ENCODE data around the gene ITIH1.

The ITIH1 gene

DNA sequence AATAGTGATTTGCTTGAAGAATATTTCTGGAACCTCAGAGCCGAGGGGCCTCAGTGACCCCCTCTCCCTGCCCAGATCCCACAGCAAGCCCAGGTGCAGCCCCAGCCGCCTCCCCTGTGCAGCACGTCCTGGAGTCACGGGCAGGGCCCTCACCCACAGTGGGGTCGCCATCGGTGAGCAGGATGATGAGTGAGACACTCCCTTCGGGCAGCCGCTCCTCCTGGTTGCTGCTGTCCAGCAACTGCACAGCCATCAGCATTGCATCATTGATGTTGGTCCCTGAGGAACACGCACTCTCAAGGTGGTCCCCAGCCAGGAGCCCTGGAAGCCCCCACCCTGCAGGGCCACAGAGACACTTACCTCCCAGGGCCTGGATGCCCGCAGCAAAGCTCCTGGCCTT is 46.6 kb downstream of the ITIH1 start:
- no peak for TF ChIP-seq EZH2phosphoT487 (IDR thresholded peaks at IDR 0.05; ENCODE audit: low read length)
- no peak for TF ChIP-seq EZH2 (optimal IDR thresholded peaks at IDR 0.05; ENCODE audit: low read depth, low read length)
- TF ChIP-seq, protein P1, sequence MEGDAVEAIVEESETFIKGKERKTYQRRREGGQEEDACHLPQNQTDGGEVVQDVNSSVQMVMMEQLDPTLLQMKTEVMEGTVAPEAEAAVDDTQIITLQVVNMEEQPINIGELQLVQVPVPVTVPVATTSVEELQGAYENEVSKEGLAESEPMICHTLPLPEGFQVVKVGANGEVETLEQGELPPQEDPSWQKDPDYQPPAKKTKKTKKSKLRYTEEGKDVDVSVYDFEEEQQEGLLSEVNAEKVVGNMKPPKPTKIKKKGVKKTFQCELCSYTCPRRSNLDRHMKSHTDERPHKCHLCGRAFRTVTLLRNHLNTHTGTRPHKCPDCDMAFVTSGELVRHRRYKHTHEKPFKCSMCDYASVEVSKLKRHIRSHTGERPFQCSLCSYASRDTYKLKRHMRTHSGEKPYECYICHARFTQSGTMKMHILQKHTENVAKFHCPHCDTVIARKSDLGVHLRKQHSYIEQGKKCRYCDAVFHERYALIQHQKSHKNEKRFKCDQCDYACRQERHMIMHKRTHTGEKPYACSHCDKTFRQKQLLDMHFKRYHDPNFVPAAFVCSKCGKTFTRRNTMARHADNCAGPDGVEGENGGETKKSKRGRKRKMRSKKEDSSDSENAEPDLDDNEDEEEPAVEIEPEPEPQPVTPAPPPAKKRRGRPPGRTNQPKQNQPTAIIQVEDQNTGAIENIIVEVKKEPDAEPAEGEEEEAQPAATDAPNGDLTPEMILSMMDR (IDR thresholded peaks at IDR 0.05; ENCODE audit: low read length), result no peak
- H3K4me3 ChIP-seq (ENCODE audit: low read length), result no peak overlapping the region
- no peak for DNase-seq
- H3K9me3 ChIP-seq (replicated peaks; ENCODE audit: insufficient read depth, low read length), result no peaks in the 10 kb centered on the region
- H3K4me2 ChIP-seq (ENCODE audit: low read depth, low read length), result no peak overlapping the region
- H3K36me3 ChIP-seq (replicated peaks; ENCODE audit: insufficient read depth, low read length), result no peaks in the 10 kb centered on the region
- H3K79me2 ChIP-seq (ENCODE audit: low read length), result no peaks in the 10 kb centered on the region
- H2AFZ ChIP-seq (ENCODE audit: low read length), result no peak overlapping the region
- no peaks in the 10 kb centered on the region for H3K9me2 ChIP-seq (replicated peaks; ENCODE audit: insufficient read depth, low read length)
- no peaks in the 10 kb centered on the region for H3F3A ChIP-seq (ENCODE audit: insufficient read depth, low read length)
- H3K27me3 ChIP-seq (replicated peaks; ENCODE audit: insufficient read depth, low read length), result no peaks in the 10 kb centered on the region
- no peak overlapping the region for H3K27ac ChIP-seq (ENCODE audit: low read length)
- no peaks in the 10 kb centered on the region for H3K4me1 ChIP-seq (ENCODE audit: low read length)
- H4K20me1 ChIP-seq (ENCODE audit: insufficient read depth, low read length), result no peaks in the 10 kb centered on the region
- no peak overlapping the region for H3K9ac ChIP-seq (ENCODE audit: low read length)

DNA sequence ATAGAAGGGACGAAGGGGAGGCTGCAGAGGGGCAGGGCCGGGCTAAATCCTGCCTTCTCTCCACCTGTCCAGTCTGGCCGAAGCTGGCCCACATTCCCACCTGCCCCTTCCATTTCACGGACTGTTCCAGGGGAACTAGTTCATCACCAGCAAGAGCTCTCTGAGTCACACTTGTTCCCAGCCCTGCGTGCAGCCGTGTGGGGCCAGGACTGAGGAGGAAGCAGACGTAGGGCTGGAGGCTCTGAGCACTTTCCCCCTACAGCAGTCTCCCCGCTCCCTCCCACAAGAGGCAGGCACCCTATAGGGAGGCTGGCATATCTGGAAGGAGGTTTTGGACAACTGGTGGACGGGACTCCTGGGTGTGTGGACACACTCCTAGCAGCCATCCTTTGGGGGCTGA is 50.0 kb downstream of the ITIH1 start:
- H3K4me1 ChIP-seq (ENCODE audit: low read length), result no peaks in the 10 kb centered on the region
- TF ChIP-seq EZH2phosphoT487 (IDR thresholded peaks at IDR 0.05; ENCODE audit: low read length) (no peak), EZH2 (optimal IDR thresholded peaks at IDR 0.05; ENCODE audit: low read depth, low read length) (no peak)
- TF ChIP-seq, protein P1 (IDR thresholded peaks at IDR 0.05; ENCODE audit: low read length), result no peak
- H3K79me2 ChIP-seq (ENCODE audit: low read length), result no peaks in the 10 kb centered on the region
- no peaks in the 10 kb centered on the region for H3K9me3 ChIP-seq (replicated peaks; ENCODE audit: insufficient read depth, low read length)
- DNase-seq, result no peak
- no peak overlapping the region for H3K27ac ChIP-seq (ENCODE audit: low read length)
- no peaks in the 10 kb centered on the region for H3K36me3 ChIP-seq (replicated peaks; ENCODE audit: insufficient read depth, low read length)
- no peak overlapping the region for H3K4me2 ChIP-seq (ENCODE audit: low read depth, low read length)
- H3F3A ChIP-seq (ENCODE audit: insufficient read depth, low read length), result no peaks in the 10 kb centered on the region
- H4K20me1 ChIP-seq (ENCODE audit: insufficient read depth, low read length), result no peaks in the 10 kb centered on the region
- H3K4me3 ChIP-seq (ENCODE audit: low read length), result no peak overlapping the region
- H3K9ac ChIP-seq (ENCODE audit: low read length), result no peak overlapping the region
- no peaks in the 10 kb centered on the region for H3K9me2 ChIP-seq (replicated peaks; ENCODE audit: insufficient read depth, low read length)
- no peaks in the 10 kb centered on the region for H3K27me3 ChIP-seq (replicated peaks; ENCODE audit: insufficient read depth, low read length)
- H2AFZ ChIP-seq (ENCODE audit: low read length), result no peak overlapping the region

DNA sequence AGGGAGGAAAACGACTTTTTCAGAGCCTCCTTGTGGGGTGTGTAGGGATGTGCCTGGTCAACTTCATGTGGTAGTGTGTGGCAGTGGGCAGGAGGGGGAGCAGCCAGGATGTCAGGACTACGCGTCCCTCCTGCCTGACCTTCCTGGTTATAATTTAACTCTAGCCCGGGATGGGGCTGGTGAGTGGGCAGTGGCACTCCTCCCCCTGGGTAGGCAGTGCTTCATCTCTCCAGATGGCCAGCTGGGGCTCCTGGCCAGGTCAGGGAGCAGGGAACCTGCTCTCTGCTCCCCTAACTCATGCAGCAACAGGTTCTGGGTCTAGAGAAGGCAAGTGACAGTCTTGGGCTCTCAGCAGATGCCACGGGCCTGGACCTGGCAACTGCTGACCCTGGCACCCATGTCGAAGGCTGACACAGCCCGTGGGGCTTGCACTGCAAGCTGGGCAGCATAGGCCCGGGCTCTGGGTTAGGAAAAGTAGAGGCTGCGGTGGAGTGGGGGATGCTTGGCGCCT is 50.5 kb downstream of the ITIH1 start:
- Histone ChIP-seq H3K9me3 (replicated peaks; ENCODE audit: insufficient read depth, low read length) (no peaks in the 10 kb centered on the region), H3K9ac (ENCODE audit: low read length) (no peak overlapping the region), H3K9me2 (replicated peaks; ENCODE audit: insufficient read depth, low read length) (no peaks in the 10 kb centered on the region), H3F3A (ENCODE audit: insufficient read depth, low read length) (no peaks in the 10 kb centered on the region), H3K36me3 (replicated peaks; ENCODE audit: insufficient read depth, low read length) (no peaks in the 10 kb centered on the region), H2AFZ (ENCODE audit: low read length) (no peak overlapping the region), H3K4me1 (ENCODE audit: low read length) (no peaks in the 10 kb centered on the region), H3K4me2 (ENCODE audit: low read depth, low read length) (no peak overlapping the region), H3K4me3 (ENCODE audit: low read length) (no peak overlapping the region), H3K79me2 (ENCODE audit: low read length) (no peaks in the 10 kb centered on the region), H3K27ac (ENCODE audit: low read length) (no peak overlapping the region), H3K27me3 (replicated peaks; ENCODE audit: insufficient read depth, low read length) (no peaks in the 10 kb centered on the region), H4K20me1 (ENCODE audit: insufficient read depth, low read length) (no peaks in the 10 kb centered on the region)
- TF ChIP-seq EZH2phosphoT487 (IDR thresholded peaks at IDR 0.05; ENCODE audit: low read length), result no peak
- TF ChIP-seq, protein P1 (IDR thresholded peaks at IDR 0.05; ENCODE audit: low read length), result no peak
- no peak for TF ChIP-seq EZH2 (optimal IDR thresholded peaks at IDR 0.05; ENCODE audit: low read depth, low read length)
- no peak for DNase-seq

All from MM.1S (cell line).